Osteoblast (primary cell): ENCODE measurements around the gene SRSF9. TPM values are rescaled to one million over a fixed set of nuclear protein-coding genes. Genes with fewer than 3 reads are reported as not detected.

Experiments
- DNase-seq: peaks from one replicate; pipeline ENCODE4 v3.0.0; 2011; ENCODE audit warnings: low spot score, mixed read lengths; ENCODE audit not compliant: insufficient read length; ENCODE audit errors: missing footprints
- H2AFZ ChIP-seq: 2 replicates; pipeline ENCODE4 v1.6.0; 2011; ENCODE audit warnings: mild to moderate bottlenecking, low read length
- H3K27ac ChIP-seq: 2 replicates; pipeline ENCODE4 v1.5.1; 2011; ENCODE audit warnings: mild to moderate bottlenecking, low read depth, low read length, moderate library complexity
- H3K27me3 ChIP-seq: 2 replicates; pipeline ENCODE4 v1.6.0; 2012; ENCODE audit warnings: mild to moderate bottlenecking, control low read depth, inconsistent platforms, low read length, moderate library complexity; ENCODE audit not compliant: insufficient read depth
- H3K36me3 ChIP-seq: 2 replicates; pipeline ENCODE4 v1.5.1; 2011; ENCODE audit warnings: mild to moderate bottlenecking, low read length, control low read depth, moderate library complexity; ENCODE audit not compliant: insufficient read depth
- H3K4me1 ChIP-seq: 2 replicates; pipeline ENCODE4 v1.5.1; 2011; ENCODE audit warnings: mild to moderate bottlenecking, low read length, control low read depth, moderate library complexity; ENCODE audit not compliant: insufficient read depth
- H3K4me2 ChIP-seq: 2 replicates; pipeline ENCODE4 v1.6.0; 2011; ENCODE audit warnings: mild to moderate bottlenecking, low read length; ENCODE audit not compliant: insufficient read depth
- H3K4me3 ChIP-seq: fragments of 200-600 bp; sonication (generic); 3 replicates; pipeline ENCODE4 v1.5.1; 2012; ENCODE audit warnings: mild to moderate bottlenecking, low read length, inconsistent platforms; ENCODE audit not compliant: insufficient read depth
- H3K79me2 ChIP-seq: 2 replicates; pipeline ENCODE4 v1.6.0; 2012; ENCODE audit warnings: mild to moderate bottlenecking, low read length, control low read depth, inconsistent platforms; ENCODE audit not compliant: insufficient read depth
- H3K9me3 ChIP-seq: 2 replicates; pipeline ENCODE4 v1.5.1; 2011; ENCODE audit warnings: low read depth, low read length, control low read depth
- H4K20me1 ChIP-seq: 2 replicates; pipeline ENCODE4 v1.6.0; 2012; ENCODE audit warnings: mild to moderate bottlenecking, low read length, control low read depth; ENCODE audit not compliant: insufficient read depth
- total RNA-seq: library from RNA; depleted of rRNA; stranded (reverse); fragments of >200 nt; gene quantifications from 2 replicates; pipeline ENCODE4 v1.2.3, GENCODE V29; 2012
- TF ChIP-seq, protein P1 (sequence below): IDR thresholded peaks from 2 replicates; pipeline ENCODE4 v1.5.1; 2011; ENCODE audit warnings: mild to moderate bottlenecking, low read depth, low read length, moderate library complexity; ENCODE audit errors: extremely low read depth

Gene SRSF9
- total RNA-seq, 1 donor, result 107 TPM

GRCh38 chr12:120422892-120423456 lies 46.6 kb downstream of the SRSF9 start:
- Histone ChIP-seq H3K4me2 (no peak overlapping the region), H3K4me3 (no peak overlapping the region), H3K4me1 (no peaks in the 10 kb centered on the region), H4K20me1 (no peaks in the 10 kb centered on the region), H3K27me3 (no peaks in the 10 kb centered on the region), H3K9me3 (no peaks in the 10 kb centered on the region), H3K79me2 (no peaks in the 10 kb centered on the region), H2AFZ (no peak overlapping the region), H3K27ac (no peak overlapping the region), H3K36me3 (no peaks in the 10 kb centered on the region)
- TF ChIP-seq, protein P1, sequence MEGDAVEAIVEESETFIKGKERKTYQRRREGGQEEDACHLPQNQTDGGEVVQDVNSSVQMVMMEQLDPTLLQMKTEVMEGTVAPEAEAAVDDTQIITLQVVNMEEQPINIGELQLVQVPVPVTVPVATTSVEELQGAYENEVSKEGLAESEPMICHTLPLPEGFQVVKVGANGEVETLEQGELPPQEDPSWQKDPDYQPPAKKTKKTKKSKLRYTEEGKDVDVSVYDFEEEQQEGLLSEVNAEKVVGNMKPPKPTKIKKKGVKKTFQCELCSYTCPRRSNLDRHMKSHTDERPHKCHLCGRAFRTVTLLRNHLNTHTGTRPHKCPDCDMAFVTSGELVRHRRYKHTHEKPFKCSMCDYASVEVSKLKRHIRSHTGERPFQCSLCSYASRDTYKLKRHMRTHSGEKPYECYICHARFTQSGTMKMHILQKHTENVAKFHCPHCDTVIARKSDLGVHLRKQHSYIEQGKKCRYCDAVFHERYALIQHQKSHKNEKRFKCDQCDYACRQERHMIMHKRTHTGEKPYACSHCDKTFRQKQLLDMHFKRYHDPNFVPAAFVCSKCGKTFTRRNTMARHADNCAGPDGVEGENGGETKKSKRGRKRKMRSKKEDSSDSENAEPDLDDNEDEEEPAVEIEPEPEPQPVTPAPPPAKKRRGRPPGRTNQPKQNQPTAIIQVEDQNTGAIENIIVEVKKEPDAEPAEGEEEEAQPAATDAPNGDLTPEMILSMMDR, result no peak
- no peak for DNase-seq

GRCh38 chr12:120421701-120422100 lies 47.8 kb downstream of the SRSF9 start:
- Histone ChIP-seq H3K27ac (no peak overlapping the region), H3K9me3 (no peaks in the 10 kb centered on the region), H3K27me3 (no peaks in the 10 kb centered on the region), H2AFZ (no peak overlapping the region), H3K4me2 (no peak overlapping the region), H4K20me1 (no peaks in the 10 kb centered on the region), H3K36me3 (no peaks in the 10 kb centered on the region), H3K4me1 (no peaks in the 10 kb centered on the region), H3K79me2 (no peaks in the 10 kb centered on the region), H3K4me3 (no peak overlapping the region)
- DNase-seq, result no peak
- TF ChIP-seq, protein P1, result no peak

- H3K9me3 ChIP-seq, result no peaks in the 10 kb centered on the region
- no peak overlapping the region for H2AFZ ChIP-seq
- H3K79me2 ChIP-seq, result no peaks in the 10 kb centered on the region
- H3K27ac ChIP-seq, result no peak overlapping the region
- no peaks in the 10 kb centered on the region for H3K27me3 ChIP-seq
- TF ChIP-seq, protein P1, result no peak
- no peak overlapping the region for H3K4me3 ChIP-seq
- H3K36me3 ChIP-seq, result no peaks in the 10 kb centered on the region
- no peak overlapping the region for H3K4me2 ChIP-seq
- DNase-seq, result no peak
- H3K4me1 ChIP-seq, result no peaks in the 10 kb centered on the region
- H4K20me1 ChIP-seq, result no peaks in the 10 kb centered on the region
These were observed 51.5 kb downstream of the SRSF9 start for GRCh38 chr12:120417917-120418580.

DNA sequence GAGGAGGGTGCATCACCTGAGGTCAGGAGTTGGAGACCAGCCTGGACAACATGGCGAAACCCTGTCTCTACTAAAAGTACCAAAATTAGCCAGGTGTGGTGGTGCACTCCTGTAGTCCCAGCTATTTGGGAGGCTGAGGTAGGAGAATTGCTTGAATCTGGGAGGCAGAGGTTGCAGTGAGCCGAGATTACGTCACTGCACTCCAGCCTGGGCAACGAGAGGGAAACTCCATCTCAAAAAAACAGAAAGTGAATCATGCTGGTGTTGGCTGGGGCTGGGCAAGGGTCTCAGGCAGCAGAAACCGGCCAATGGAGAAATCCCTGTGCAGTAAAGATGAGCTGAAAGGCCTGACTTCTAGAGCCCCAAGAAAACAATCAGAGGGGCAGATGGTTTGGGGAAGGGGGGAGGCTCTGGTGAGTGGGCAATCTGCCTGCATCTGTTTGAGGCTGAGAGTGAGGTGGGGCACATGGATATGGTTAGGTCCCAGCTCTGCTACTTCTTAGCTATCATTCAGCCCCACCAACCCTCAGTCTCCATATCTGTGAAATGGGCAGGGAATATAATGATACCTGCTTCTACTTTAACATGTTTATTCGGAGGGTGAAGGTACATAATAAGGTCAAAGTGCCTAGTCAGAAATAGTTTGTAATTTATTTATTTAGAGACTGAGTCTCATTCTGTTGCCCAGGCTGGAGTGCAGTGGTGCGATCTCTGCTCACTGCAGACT lies 52.9 kb downstream of the SRSF9 start:
- H3K27me3 ChIP-seq, result no peaks in the 10 kb centered on the region
- H3K4me2 ChIP-seq, result no peak overlapping the region
- TF ChIP-seq, protein P1, result no peak
- no peaks in the 10 kb centered on the region for H3K9me3 ChIP-seq
- H2AFZ ChIP-seq, result no peak overlapping the region
- H4K20me1 ChIP-seq, result no peaks in the 10 kb centered on the region
- no peaks in the 10 kb centered on the region for H3K36me3 ChIP-seq
- H3K79me2 ChIP-seq, result no peaks in the 10 kb centered on the region
- DNase-seq, result no peak
- no peak overlapping the region for H3K4me3 ChIP-seq
- H3K4me1 ChIP-seq, result no peaks in the 10 kb centered on the region
- no peak overlapping the region for H3K27ac ChIP-seq
